Measurements from ENCODE around the gene RNF17. TPM values are rescaled to one million over a fixed set of nuclear protein-coding genes. Genes with fewer than 3 reads are reported as not detected.

Gene RNF17
- total RNA-seq, 4 donors from 2014 or later: not detected

GRCh38 chr13:24891476-24892108, 127.6 kb downstream of the RNF17 start:
- no peak overlapping the region for H3K27ac ChIP-seq (replicated peaks in 1 of 4)
- H3K9me3 ChIP-seq: no peaks in the 10 kb centered on the region
- no peaks in the 10 kb centered on the region for H3K27me3 ChIP-seq
- WGBS: 97% methylated on average over 18 of the region's 18 CpGs
- DNase-seq (ENCODE audit: extremely low spot score): peak; percentile 39
- no peak overlapping the region for H3K4me3 ChIP-seq
- intact Hi-C loops (cut with DNase I): no loop called here
- TF ChIP-seq POLR2A (IDR thresholded peaks at IDR 0.05; ENCODE audit: low read depth): no peak
- no peak for TF ChIP-seq POLR2AphosphoS5 (IDR thresholded peaks at IDR 0.05)
- no peak for TF ChIP-seq CTCF (IDR thresholded peaks at IDR 0.05)
- TF ChIP-seq EP300 (IDR thresholded peaks at IDR 0.05): no peak
- H3K4me1 ChIP-seq: no peaks in the 10 kb centered on the region
- peaks cover 0 to 54% (median 33%) of the 10 kb centered on the region in 4 donors for H3K36me3 ChIP-seq

- H3K4me1 ChIP-seq: no peaks in the 10 kb centered on the region
- 88% methylated on average over 7 of the region's 7 CpGs for WGBS
These were observed 128.9 kb downstream of the RNF17 start for GRCh38 chr13:24892829-24893228.

GRCh38 chr13:24893863-24894262, 129.9 kb downstream of the RNF17 start:
- H3K4me1 ChIP-seq: no peaks in the 10 kb centered on the region
- WGBS: 93% methylated on average over 12 of the region's 12 CpGs
- no peaks in the 10 kb centered on the region for H3K9me3 ChIP-seq
- H3K27ac ChIP-seq (replicated peaks in 1 of 4): no peak overlapping the region
- DNase-seq (ENCODE audit: extremely low spot score): peak; percentile 21
- peaks cover 4 to 65% (median 37%) of the 10 kb centered on the region in 4 donors for H3K36me3 ChIP-seq
- no peaks in the 10 kb centered on the region for H3K27me3 ChIP-seq
- H3K4me3 ChIP-seq: no peak overlapping the region
- TF ChIP-seq POLR2AphosphoS5 (IDR thresholded peaks at IDR 0.05) (no peak), EP300 (IDR thresholded peaks at IDR 0.05) (no peak), CTCF (IDR thresholded peaks at IDR 0.05) (no peak), POLR2A (IDR thresholded peaks at IDR 0.05; ENCODE audit: low read depth) (no peak)
- intact Hi-C loops (cut with DNase I): no loop called here

More at GRCh38 chr13:24892829-24893228, 128.9 kb downstream of the RNF17 start:
- Histone ChIP-seq H3K9me3 (no peaks in the 10 kb centered on the region), H3K36me3 (peaks cover 4 to 54% (median 37%) of the 10 kb centered on the region in 4 donors), H3K27ac (replicated peaks in 1 of 4) (no peak overlapping the region), H3K27me3 (no peaks in the 10 kb centered on the region), H3K4me3 (no peak overlapping the region)
- DNase-seq (ENCODE audit: extremely low spot score): peak; percentile 14
- TF ChIP-seq EP300 (IDR thresholded peaks at IDR 0.05): no peak
- TF ChIP-seq POLR2A (IDR thresholded peaks at IDR 0.05; ENCODE audit: low read depth): no peak
- no peak for TF ChIP-seq POLR2AphosphoS5 (IDR thresholded peaks at IDR 0.05)
- no peak for TF ChIP-seq CTCF (IDR thresholded peaks at IDR 0.05)
- intact Hi-C loops (cut with DNase I): no loop called here

GRCh38 chr13:24894277-24894971, 130.5 kb downstream of the RNF17 start:
- intact Hi-C loops (cut with DNase I): no loop called here
- no peaks in the 10 kb centered on the region for H3K4me1 ChIP-seq
- no peak overlapping the region for H3K27ac ChIP-seq (replicated peaks in 1 of 4)
- H3K4me3 ChIP-seq: no peak overlapping the region
- 94% methylated on average over 29 of the region's 29 CpGs for WGBS
- TF ChIP-seq EP300 (IDR thresholded peaks at IDR 0.05) (no peak), POLR2AphosphoS5 (IDR thresholded peaks at IDR 0.05) (no peak), POLR2A (IDR thresholded peaks at IDR 0.05; ENCODE audit: low read depth) (no peak)
- H3K36me3 ChIP-seq: peaks cover 4 to 67% (median 36%) of the 10 kb centered on the region in 4 donors
- H3K27me3 ChIP-seq: no peaks in the 10 kb centered on the region
- DNase-seq (ENCODE audit: extremely low spot score): peak; percentile 34
- no peaks in the 10 kb centered on the region for H3K9me3 ChIP-seq

GRCh38 chr13:24894972-24895300, 131.0 kb downstream of the RNF17 start:
- H3K27me3 ChIP-seq: no peaks in the 10 kb centered on the region
- no peak overlapping the region for H3K27ac ChIP-seq (replicated peaks in 1 of 4)
- H3K4me1 ChIP-seq: no peaks in the 10 kb centered on the region
- TF ChIP-seq POLR2A (IDR thresholded peaks at IDR 0.05; ENCODE audit: low read depth) (no peak), POLR2AphosphoS5 (IDR thresholded peaks at IDR 0.05) (no peak), CTCF (IDR thresholded peaks at IDR 0.05) (no peak), EP300 (IDR thresholded peaks at IDR 0.05) (no peak)
- H3K9me3 ChIP-seq: no peaks in the 10 kb centered on the region
- no peak overlapping the region for H3K4me3 ChIP-seq
- peak; percentile 68 for DNase-seq (ENCODE audit: extremely low spot score)
- H3K36me3 ChIP-seq: peaks cover 4 to 66% (median 36%) of the 10 kb centered on the region in 4 donors
- intact Hi-C loops (cut with DNase I): no loop called here
- WGBS: 83% methylated on average over 19 of the region's 28 CpGs
